ENCODE data around the gene SLC6A19.

The SLC6A19 gene

DNA sequence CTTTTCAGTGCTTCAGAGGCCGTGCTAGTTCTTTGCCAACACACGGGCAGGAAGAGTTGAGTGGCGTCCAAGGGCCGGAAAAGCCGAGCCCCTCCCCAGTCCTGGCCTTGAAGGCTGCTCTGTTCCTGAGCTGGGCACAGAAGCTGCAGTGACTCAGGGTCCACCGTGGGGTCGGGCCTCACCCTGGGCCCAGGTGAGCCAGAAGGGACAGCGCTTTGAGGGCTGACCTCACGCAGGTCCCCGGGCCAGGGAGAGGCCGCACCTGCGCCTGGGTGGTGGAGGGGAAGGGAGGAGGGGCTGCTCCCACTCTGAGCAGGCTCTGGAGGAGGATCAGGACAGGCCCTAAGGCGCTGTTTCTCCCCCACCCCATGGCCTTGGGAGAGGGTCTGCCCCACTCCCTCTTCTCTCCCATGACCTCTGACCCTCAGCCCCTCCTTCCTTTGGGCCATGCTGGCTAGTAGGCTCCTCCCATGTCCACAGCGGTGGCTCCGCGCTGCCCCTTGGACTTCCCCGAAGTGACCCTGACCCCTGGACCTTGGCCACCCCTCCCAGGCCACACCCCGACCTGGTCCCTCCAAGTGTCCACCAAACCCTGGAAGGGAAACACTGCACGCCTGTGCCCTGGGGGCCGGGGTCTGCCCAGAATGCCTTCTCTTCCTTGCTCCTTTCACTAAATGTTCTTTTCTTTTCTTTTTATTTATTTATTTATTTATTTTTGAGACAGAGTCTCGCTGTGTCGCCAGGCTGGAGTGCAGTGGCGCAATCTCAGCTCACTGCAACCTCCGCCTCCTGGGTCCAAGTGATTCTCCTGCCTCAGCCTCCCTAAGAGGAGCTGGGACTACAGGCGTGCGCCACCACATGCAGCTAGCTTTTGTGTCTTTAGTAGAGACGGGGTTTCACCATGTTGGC is 19.7 kb upstream of the SLC6A19 start:
- no peak for DNase-seq (ENCODE audit: extremely low read depth, low read depth)

GRCh38 chr5:1182360-1182632 is 19.1 kb upstream of the SLC6A19 start:
- H3K4me3 ChIP-seq (replicated peaks; ENCODE audit: low read depth, low read length): no peak overlapping the region
- no peak for DNase-seq (ENCODE audit: extremely low read depth, low read depth)
- TF ChIP-seq CTCF (IDR thresholded peaks at IDR 0.05; ENCODE audit: low read depth, low read length, missing control alignments): no peak

More for the DNA sequence above, 19.7 kb upstream of the SLC6A19 start:
- no peak overlapping the region for H3K4me3 ChIP-seq (replicated peaks; ENCODE audit: low read depth, low read length)
- TF ChIP-seq CTCF (IDR thresholded peaks at IDR 0.05; ENCODE audit: low read depth, low read length, missing control alignments): no peak

DNA sequence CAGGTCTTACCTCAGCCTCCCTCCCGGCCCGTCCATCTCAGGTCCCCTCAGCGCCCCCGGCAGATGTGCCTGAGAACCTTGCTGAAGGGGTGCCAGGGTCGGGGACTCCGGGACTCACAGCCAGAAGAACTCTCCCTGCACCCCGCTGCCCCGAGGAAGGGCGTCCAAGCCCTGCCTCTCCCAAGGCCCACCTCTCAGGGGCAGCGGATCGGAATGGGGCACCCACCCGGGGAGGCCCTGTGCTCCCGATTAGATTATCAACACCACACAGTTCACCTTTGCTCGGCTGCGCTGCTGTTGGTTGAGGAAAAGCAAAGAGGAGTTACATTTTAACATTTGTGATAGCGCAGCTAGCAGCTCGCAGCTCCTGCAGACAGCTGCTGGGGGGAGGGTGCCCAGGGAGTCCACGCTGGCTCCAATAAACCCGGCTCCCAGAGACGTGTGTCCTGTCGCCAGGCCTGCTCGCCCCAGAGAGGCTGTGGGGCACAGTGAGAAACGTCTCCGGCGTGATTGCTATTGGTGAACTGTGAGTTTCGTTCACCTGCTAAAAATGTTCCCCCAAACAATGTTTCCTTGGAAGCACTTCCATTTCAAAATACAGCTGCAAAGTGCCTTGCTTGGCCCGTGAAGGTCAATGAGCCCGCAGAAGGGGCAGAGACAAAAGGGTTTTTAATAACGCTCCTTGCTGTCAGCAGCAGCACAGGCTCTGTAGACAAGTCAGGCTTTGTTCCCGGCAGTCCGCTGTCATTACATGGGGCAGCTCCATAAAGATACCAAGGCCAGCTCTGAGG is 18.6 kb upstream of the SLC6A19 start:
- DNase-seq (ENCODE audit: extremely low read depth, low read depth): no peak
- no peak overlapping the region for H3K4me3 ChIP-seq (replicated peaks; ENCODE audit: low read depth, low read length)
- TF ChIP-seq CTCF (IDR thresholded peaks at IDR 0.05; ENCODE audit: low read depth, low read length, missing control alignments): no peak

GRCh38 chr5:1183424-1184162 is 17.8 kb upstream of the SLC6A19 start:
- H3K4me3 ChIP-seq (replicated peaks; ENCODE audit: low read depth, low read length): no peak overlapping the region
- DNase-seq (ENCODE audit: extremely low read depth, low read depth): no peak
- no peak for TF ChIP-seq CTCF (IDR thresholded peaks at IDR 0.05; ENCODE audit: low read depth, low read length, missing control alignments)

DNA sequence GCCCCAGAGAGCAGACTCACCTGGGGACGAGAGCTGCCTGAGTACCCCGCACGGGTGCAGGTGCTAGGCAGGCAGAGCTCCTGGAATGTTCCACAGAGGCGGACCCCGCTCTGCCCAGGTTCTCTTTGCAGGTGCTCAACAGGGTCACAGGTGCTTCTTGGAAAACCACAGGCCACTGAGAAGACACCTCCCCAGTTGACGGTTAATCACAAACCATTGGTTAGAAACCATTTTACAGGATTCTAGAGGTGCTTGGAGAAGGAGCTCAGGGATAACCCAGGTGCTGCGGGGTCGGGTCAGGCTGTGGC is 17.3 kb upstream of the SLC6A19 start:
- TF ChIP-seq CTCF (IDR thresholded peaks at IDR 0.05; ENCODE audit: low read depth, low read length, missing control alignments): no peak

GRCh38 chr5:1184481-1184880 is 16.9 kb upstream of the SLC6A19 start:
- no peak for TF ChIP-seq CTCF (IDR thresholded peaks at IDR 0.05; ENCODE audit: low read depth, low read length, missing control alignments)
- H3K4me3 ChIP-seq (replicated peaks; ENCODE audit: low read depth, low read length): no peak overlapping the region

More for the DNA sequence above, 17.3 kb upstream of the SLC6A19 start:
- H3K4me3 ChIP-seq (replicated peaks; ENCODE audit: low read depth, low read length): no peak overlapping the region
- DNase-seq (ENCODE audit: extremely low read depth, low read depth): no peak

More at GRCh38 chr5:1184481-1184880, 16.9 kb upstream of the SLC6A19 start:
- no peak for DNase-seq (ENCODE audit: extremely low read depth, low read depth)

Measured in HFF-Myc (cell line).